ENCODE results near the gene PHLPP1. TPM values are rescaled to one million over a fixed set of nuclear protein-coding genes. Genes with fewer than 3 reads are reported as not detected.

The PHLPP1 gene
- total RNA-seq, 2 donors from 2014 or later: 22.1 to 24.2 TPM

GRCh38 chr18:62990653-62991052 is 275.3 kb downstream of the PHLPP1 start:
- no peaks in the 10 kb centered on the region for H3K27me3 ChIP-seq
- intact Hi-C loops (cut with DNase I): no loop called here
- no peak overlapping the region for H3K27ac ChIP-seq
- TF ChIP-seq CTCF (IDR thresholded peaks at IDR 0.05): no peak
- no peak overlapping the region for H3K9ac ChIP-seq (ENCODE audit: low read depth in 2 of 2, low read length in 2 of 2)
- H3K4me3 ChIP-seq: no peak overlapping the region
- H3K4me1 ChIP-seq: no peaks in the 10 kb centered on the region
- H3K36me3 ChIP-seq: no peaks in the 10 kb centered on the region
- no peak for DNase-seq
- no peaks in the 10 kb centered on the region for H3K9me3 ChIP-seq

GRCh38 chr18:62991389-62991788 is 276.0 kb downstream of the PHLPP1 start:
- no peak for DNase-seq
- TF ChIP-seq CTCF (IDR thresholded peaks at IDR 0.05): no peak
- no peak overlapping the region for H3K9ac ChIP-seq (ENCODE audit: low read depth in 2 of 2, low read length in 2 of 2)
- H3K9me3 ChIP-seq: no peaks in the 10 kb centered on the region
- H3K36me3 ChIP-seq: no peaks in the 10 kb centered on the region
- H3K4me1 ChIP-seq: no peaks in the 10 kb centered on the region
- no peaks in the 10 kb centered on the region for H3K27me3 ChIP-seq
- no peak overlapping the region for H3K4me3 ChIP-seq
- intact Hi-C loops (cut with DNase I): no loop called here
- H3K27ac ChIP-seq: no peak overlapping the region

DNA sequence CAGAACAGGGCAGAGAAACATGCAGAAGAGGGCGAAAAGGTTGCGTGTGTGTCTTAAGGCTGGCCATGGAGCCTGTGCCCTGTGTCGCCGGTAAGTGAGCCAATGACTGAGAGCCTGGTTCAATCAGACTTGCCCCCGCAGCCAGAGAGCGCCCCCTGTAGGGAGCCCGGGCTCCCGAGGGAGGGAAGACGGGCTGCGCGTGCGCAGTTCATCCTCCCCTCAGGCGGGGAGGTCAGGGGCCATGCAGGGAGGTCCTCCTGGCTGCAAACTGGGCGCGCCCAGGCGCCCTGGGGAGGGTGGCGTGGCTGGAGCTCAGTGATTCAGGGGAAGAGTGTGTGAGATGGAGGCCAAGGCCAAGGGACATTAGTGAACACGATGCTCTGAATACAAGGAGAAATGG is 276.6 kb downstream of the PHLPP1 start:
- no peaks in the 10 kb centered on the region for H3K4me1 ChIP-seq
- no peak overlapping the region for H3K9ac ChIP-seq (ENCODE audit: low read depth in 2 of 2, low read length in 2 of 2)
- DNase-seq: no peak
- intact Hi-C loops (cut with DNase I): no loop called here
- no peak overlapping the region for H3K27ac ChIP-seq
- H3K36me3 ChIP-seq: no peaks in the 10 kb centered on the region
- H3K4me3 ChIP-seq: no peak overlapping the region
- H3K9me3 ChIP-seq: no peaks in the 10 kb centered on the region
- TF ChIP-seq CTCF (IDR thresholded peaks at IDR 0.05): no peak
- H3K27me3 ChIP-seq: no peaks in the 10 kb centered on the region

DNA sequence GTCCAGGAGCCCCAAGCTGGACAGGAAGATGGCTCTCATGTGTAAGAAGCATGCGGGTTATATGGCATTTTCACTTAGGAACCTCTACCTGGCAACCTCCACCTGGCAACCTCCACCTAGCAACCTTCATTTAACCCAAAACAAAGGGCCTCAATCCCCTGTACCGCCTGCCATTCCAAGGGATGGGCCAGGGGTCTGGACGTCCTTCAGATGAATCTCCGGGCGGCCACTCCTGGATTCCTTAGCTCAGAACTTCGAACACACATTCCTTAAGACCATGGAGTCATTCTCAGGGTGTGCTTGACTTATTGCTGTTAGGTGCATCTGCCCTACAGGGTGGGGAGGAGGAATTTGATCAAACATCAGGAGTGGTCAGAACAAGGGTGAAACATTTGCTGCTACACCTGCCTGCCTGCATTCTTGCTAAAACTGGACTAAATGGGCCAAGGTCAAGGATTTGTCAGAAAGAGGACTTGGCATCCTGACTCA is 277.6 kb downstream of the PHLPP1 start:
- intact Hi-C loops (cut with DNase I): no loop called here
- no peak for TF ChIP-seq CTCF (IDR thresholded peaks at IDR 0.05)
- no peak for DNase-seq
- Histone ChIP-seq H3K4me1 (no peaks in the 10 kb centered on the region), H3K27me3 (no peaks in the 10 kb centered on the region), H3K4me3 (no peak overlapping the region), H3K36me3 (no peaks in the 10 kb centered on the region), H3K27ac (no peak overlapping the region), H3K9me3 (no peaks in the 10 kb centered on the region), H3K9ac (ENCODE audit: low read depth in 2 of 2, low read length in 2 of 2) (no peak overlapping the region)

DNA sequence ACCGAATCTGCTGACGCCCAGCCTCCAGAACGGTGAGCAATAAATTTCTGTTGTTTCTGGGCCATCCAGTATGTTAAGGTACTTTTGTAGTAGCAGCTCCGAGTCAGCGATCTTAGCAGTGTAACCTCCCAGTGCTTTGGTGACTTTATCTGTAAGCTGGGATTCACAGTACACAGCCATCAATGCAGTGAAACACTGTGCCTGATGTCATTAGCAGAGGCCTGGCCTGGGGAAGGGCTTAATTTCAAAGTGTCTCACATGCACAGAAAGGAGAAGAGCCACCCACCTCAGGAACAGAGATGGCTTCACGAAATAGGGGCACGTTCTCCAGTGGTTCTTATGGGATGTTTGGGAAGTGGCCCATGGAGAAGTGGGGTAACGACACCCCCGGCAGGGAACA is 281.2 kb downstream of the PHLPP1 start:
- H3K9ac ChIP-seq (ENCODE audit: low read depth in 2 of 2, low read length in 2 of 2): no peak overlapping the region
- DNase-seq: no peak
- intact Hi-C loops (cut with DNase I): no loop called here

More for the DNA sequence above, 281.2 kb downstream of the PHLPP1 start:
- H3K9me3 ChIP-seq: no peaks in the 10 kb centered on the region
- H3K4me3 ChIP-seq: no peak overlapping the region
- no peak overlapping the region for H3K27ac ChIP-seq
- no peak for TF ChIP-seq CTCF (IDR thresholded peaks at IDR 0.05)
- no peaks in the 10 kb centered on the region for H3K4me1 ChIP-seq
- H3K27me3 ChIP-seq: no peaks in the 10 kb centered on the region
- no peaks in the 10 kb centered on the region for H3K36me3 ChIP-seq
